GM10847 (cell line): ENCODE measurements around the gene LRBA.

ENCODE experiments used
- POLR2A ChIP-seq: IDR thresholded peaks from 2 replicates; pipeline ENCODE4 v1.6.1; 2011; ENCODE audit not compliant: insufficient read length; ENCODE audit errors: extremely low read depth

Gene LRBA

GRCh38 chr4:150242820-150243458, 772.1 kb downstream of the LRBA start:
- TF ChIP-seq POLR2A, result no peak

GRCh38 chr4:150240011-150240410, 775.1 kb downstream of the LRBA start:
- TF ChIP-seq POLR2A, result no peak

GRCh38 chr4:150238591-150238990, 776.5 kb downstream of the LRBA start:
- TF ChIP-seq POLR2A, result no peak

GRCh38 chr4:150237110-150237872, 777.8 kb downstream of the LRBA start:
- no peak for TF ChIP-seq POLR2A

GRCh38 chr4:150236626-150237025, 778.5 kb downstream of the LRBA start:
- TF ChIP-seq POLR2A, result no peak

- no peak for TF ChIP-seq POLR2A
These were observed 779.2 kb downstream of the LRBA start for GRCh38 chr4:150235808-150236271.

- TF ChIP-seq POLR2A, result no peak
These were observed 779.8 kb downstream of the LRBA start for GRCh38 chr4:150235317-150235716.

- TF ChIP-seq POLR2A, result no peak
These were observed 780.8 kb downstream of the LRBA start for GRCh38 chr4:150234246-150234645.

GRCh38 chr4:150232029-150232428, 783.1 kb downstream of the LRBA start:
- TF ChIP-seq POLR2A, result no peak

- TF ChIP-seq POLR2A, result no peak
These were observed 783.8 kb downstream of the LRBA start for GRCh38 chr4:150231107-150231770.

GRCh38 chr4:150230561-150230960, 784.5 kb downstream of the LRBA start:
- no peak for TF ChIP-seq POLR2A

GRCh38 chr4:150229520-150229919, 785.6 kb downstream of the LRBA start:
- TF ChIP-seq POLR2A, result no peak

- no peak for TF ChIP-seq POLR2A
These were observed 790.0 kb downstream of the LRBA start for GRCh38 chr4:150224896-150225591.

- no peak for TF ChIP-seq POLR2A
These were observed 795.2 kb downstream of the LRBA start for GRCh38 chr4:150219841-150220240.

- TF ChIP-seq POLR2A, result no peak
These were observed 796.6 kb downstream of the LRBA start for GRCh38 chr4:150218447-150218846.

GRCh38 chr4:150217808-150218207, 797.3 kb downstream of the LRBA start:
- no peak for TF ChIP-seq POLR2A

GRCh38 chr4:150217192-150217591, 797.9 kb downstream of the LRBA start:
- TF ChIP-seq POLR2A, result no peak
